ENCODE results near the gene TSHZ2. TPM values are rescaled to one million over a fixed set of nuclear protein-coding genes. Genes with fewer than 3 reads are reported as not detected.

Gene TSHZ2
- total RNA-seq, 1 experiment from 2014 or later = 0.07 TPM

GRCh38 chr20:53068241-53068640, 96.1 kb downstream of the TSHZ2 start:
- ChIA-PET CTCF (no interaction called here), RAD21 (ENCODE audit: low non-redundant PET in 1 of 2, low total read pairs in 2 of 2, uncharacterized antibody in 2 of 2, unreplicated experiment in 2 of 2) (no interaction called here), POLR2A (interaction anchor here (0.5 kb wide), 1 partner anchor 1525 kb away, joined by 5 read pairs; no protein-coding TSS in a partner anchor)
- DNase-seq (ENCODE audit: low read depth, low spot score) (no peak), ATAC-seq (no peak)
- no peaks in the 10 kb centered on the region for H3K9me3 ChIP-seq (ENCODE audit: control insufficient read depth in 1 of 2, insufficient read depth in 1 of 2, low read depth in 1 of 2, low read length in 2 of 2)
- intact Hi-C loops (cut with micrococcal nuclease) = no loop called here
- H3K9me2 ChIP-seq (ENCODE audit: insufficient read depth) = no peaks in the 10 kb centered on the region
- no peaks in the 10 kb centered on the region for H4K20me1 ChIP-seq (ENCODE audit: insufficient read depth)
- BruUV-seq (replicated peaks) = no TSS peak
- TF ChIP-seq CEBPB (IDR thresholded peaks at IDR 0.05; ENCODE audit: low read depth) (no peak), FOSL1 (IDR thresholded peaks at IDR 0.05; ENCODE audit: low read depth) (no peak), POLR2A (IDR thresholded peaks at IDR 0.05; ENCODE audit: borderline replicate concordance, extremely low read depth, insufficient read depth, insufficient read length) (no peak), CTCF (IDR thresholded peaks at IDR 0.05 in 2 of 3, conservative IDR thresholded peaks at IDR 0.05 in 1 of 3; ENCODE audit: borderline replicate concordance in 1 of 3, insufficient read depth in 1 of 3, low read depth in 2 of 3, low read length in 2 of 3) (no peak), EZH2phosphoT487 (IDR thresholded peaks at IDR 0.05; ENCODE audit: borderline replicate concordance) (no peak), EGR1 (IDR thresholded peaks at IDR 0.05; ENCODE audit: low read depth) (no peak), REST (IDR thresholded peaks at IDR 0.05; ENCODE audit: low read depth) (no peak), ELF1 (IDR thresholded peaks at IDR 0.05; ENCODE audit: borderline replicate concordance, low read depth) (no peak), POLR2AphosphoS5 (IDR thresholded peaks at IDR 0.05; ENCODE audit: low read depth, low read length) (no peak), RAD21 (IDR thresholded peaks at IDR 0.05; ENCODE audit: low read depth) (no peak), JUND (IDR thresholded peaks at IDR 0.05) (no peak), SIN3A (IDR thresholded peaks at IDR 0.05; ENCODE audit: low read depth) (no peak), TCF7L2 (IDR thresholded peaks at IDR 0.05; ENCODE audit: borderline replicate concordance, extremely low read depth, insufficient read depth, insufficient read length) (no peak)
- H3K27ac ChIP-seq (ENCODE audit: low read depth, low read length) = no peak overlapping the region
- no peaks in the 10 kb centered on the region for H3K4me1 ChIP-seq (ENCODE audit: control insufficient read depth in 1 of 2, insufficient read depth in 2 of 2, low read length in 2 of 2)
- no peak overlapping the region for H3K9ac ChIP-seq (ENCODE audit: low read length)
- H3K36me3 ChIP-seq (ENCODE audit: control insufficient read depth in 1 of 2, insufficient read depth in 2 of 2, low read length in 2 of 2) = no peaks in the 10 kb centered on the region
- H3K27me3 ChIP-seq (ENCODE audit: insufficient read depth, low read length) = peaks cover 12% of the 10 kb centered on the region; the same call in 1 of the 2 replicates
- no peak overlapping the region for H2AFZ ChIP-seq (ENCODE audit: low read depth, low read length, poor library complexity, severe bottlenecking)
- no peak overlapping the region for H3K4me3 ChIP-seq (replicated peaks in 1 of 2; ENCODE audit: low read depth in 1 of 2, low read length in 2 of 2)
- no peaks in the 10 kb centered on the region for H3K79me2 ChIP-seq (ENCODE audit: insufficient read depth, low read length)
- H3K4me2 ChIP-seq (ENCODE audit: low read length) = no peak overlapping the region

Measured in HCT116 (cell line).